HFFc6 (cell line): ENCODE results near the gene CD81. TPM values are rescaled to one million over a fixed set of nuclear protein-coding genes. Genes with fewer than 3 reads are reported as not detected.

Experiments
- DNase-seq: peaks from one replicate; pipeline ENCODE4 v3.0.0-alpha.2; 2018
- H3K27ac Mint-ChIP-seq: 2 replicates; pipeline ENCODE4 v1.8.0; 2020; ENCODE audit warnings: mild to moderate bottlenecking, mixed read lengths
- H3K27me3 Mint-ChIP-seq: 2 replicates; pipeline ENCODE4 v1.8.0; 2021; ENCODE audit warnings: mild to moderate bottlenecking, moderate library complexity, mixed read lengths; ENCODE audit not compliant: insufficient read depth
- H3K36me3 Mint-ChIP-seq: 2 replicates; pipeline ENCODE4 v1.8.0; 2021; ENCODE audit warnings: low read depth, mixed read lengths
- H3K4me1 Mint-ChIP-seq: 2 replicates; pipeline ENCODE4 v1.8.0; 2020; ENCODE audit warnings: low read depth, mixed read lengths
- H3K4me3 Mint-ChIP-seq: 2 replicates; pipeline ENCODE4 v1.8.0; 2020; ENCODE audit warnings: mild to moderate bottlenecking, moderate library complexity, mixed read lengths
- H3K9me3 Mint-ChIP-seq: 2 replicates; pipeline ENCODE4 v1.8.0; 2020; ENCODE audit warnings: mild to moderate bottlenecking, mixed read lengths
- CTCF ChIP-seq: fragments of 200-600 bp; sonication (generic); IDR thresholded peaks from 2 replicates; pipeline ENCODE4 v1.5.0; 2021; ENCODE audit warnings: antibody characterized with exemption, mild to moderate bottlenecking
- total RNA-seq, 6 experiments: library from RNA; stranded (reverse); fragmentation: NEBNext Ultra II Directional; extraction: Animal tissue kit (Norgen Biotek cat#: 25700); gene quantifications; 2 replicates in 1 of 6; 3 replicates in 5 of 6; pipeline ENCODE4 v1.2.3, GENCODE V29; 2021

CD81 gene
- total RNA-seq, 6 experiments from 2014 or later: 540 to 738 (median 627) TPM

DNA sequence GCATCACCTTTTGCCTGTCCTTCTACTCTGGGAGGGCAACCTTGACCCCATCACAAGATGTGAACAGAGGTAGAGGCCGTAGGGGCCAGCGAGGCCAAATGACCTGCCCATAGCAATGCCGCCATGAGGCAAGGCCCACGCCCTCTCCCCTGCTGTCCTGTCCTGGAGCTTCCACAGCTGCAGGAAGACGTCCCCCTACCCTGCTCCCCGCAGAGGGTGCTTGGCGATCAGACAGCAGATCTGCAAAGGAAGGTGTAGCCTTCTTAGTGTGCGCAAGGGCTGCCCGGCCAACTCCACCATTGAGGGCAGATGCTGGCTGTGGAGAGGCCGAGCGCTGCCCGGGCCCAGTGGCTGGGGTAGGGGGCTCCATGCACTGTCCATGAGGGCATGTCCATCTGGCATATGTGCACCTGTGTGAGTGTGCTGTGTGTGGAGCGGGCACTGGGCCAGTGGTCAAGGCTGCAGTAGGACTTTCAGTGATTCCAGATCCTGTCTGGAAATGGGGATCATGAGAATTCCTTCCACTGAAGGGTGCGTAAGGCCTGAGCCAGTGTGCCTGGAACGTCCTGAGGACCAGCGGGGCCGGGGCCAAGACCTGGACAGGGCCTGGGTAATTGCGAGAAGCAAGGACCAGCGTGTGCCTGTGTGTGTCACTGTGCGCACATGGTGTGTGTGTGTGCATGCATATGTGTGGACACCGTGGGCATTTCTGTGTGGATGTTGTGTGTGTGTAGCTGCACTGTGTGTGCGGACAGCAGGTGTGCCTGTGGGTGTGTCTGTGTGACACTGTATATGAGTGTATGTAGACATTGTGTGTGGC is 56.2 kb downstream of the CD81 start:
- Mint-ChIP-seq H3K4me1 (no peaks in the 10 kb centered on the region), H3K4me3 (no peak overlapping the region), H3K36me3 (no peaks in the 10 kb centered on the region), H3K27me3 (peaks cover 7% of the 10 kb centered on the region), H3K27ac (no peak overlapping the region), H3K9me3 (no peaks in the 10 kb centered on the region)
- no peak for DNase-seq
- no peak for TF ChIP-seq CTCF

DNA sequence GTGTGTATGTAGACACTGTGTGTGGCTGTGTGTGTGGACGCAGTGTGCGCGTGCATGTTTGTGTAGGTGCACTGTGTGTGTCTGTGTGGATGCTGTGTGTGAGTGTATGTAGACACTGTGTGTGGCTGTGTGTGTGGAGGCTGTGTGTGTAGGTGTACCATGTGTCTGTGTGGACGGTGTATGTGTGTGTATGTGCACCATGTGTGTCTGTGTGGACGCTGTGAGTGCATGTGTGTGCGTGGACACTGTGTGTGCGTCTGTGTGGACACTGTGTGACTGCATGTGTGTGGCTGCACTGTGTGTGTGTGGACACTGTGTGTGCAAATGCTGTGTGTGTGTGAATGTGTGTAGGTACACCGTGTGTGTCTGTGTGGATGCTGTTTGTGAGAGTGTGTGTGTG is 56.9 kb downstream of the CD81 start:
- Mint-ChIP-seq H3K27me3 (peaks cover 7% of the 10 kb centered on the region), H3K27ac (no peak overlapping the region), H3K4me1 (no peaks in the 10 kb centered on the region), H3K4me3 (no peak overlapping the region), H3K36me3 (no peaks in the 10 kb centered on the region), H3K9me3 (no peaks in the 10 kb centered on the region)
- TF ChIP-seq CTCF: no peak
- no peak for DNase-seq

DNA sequence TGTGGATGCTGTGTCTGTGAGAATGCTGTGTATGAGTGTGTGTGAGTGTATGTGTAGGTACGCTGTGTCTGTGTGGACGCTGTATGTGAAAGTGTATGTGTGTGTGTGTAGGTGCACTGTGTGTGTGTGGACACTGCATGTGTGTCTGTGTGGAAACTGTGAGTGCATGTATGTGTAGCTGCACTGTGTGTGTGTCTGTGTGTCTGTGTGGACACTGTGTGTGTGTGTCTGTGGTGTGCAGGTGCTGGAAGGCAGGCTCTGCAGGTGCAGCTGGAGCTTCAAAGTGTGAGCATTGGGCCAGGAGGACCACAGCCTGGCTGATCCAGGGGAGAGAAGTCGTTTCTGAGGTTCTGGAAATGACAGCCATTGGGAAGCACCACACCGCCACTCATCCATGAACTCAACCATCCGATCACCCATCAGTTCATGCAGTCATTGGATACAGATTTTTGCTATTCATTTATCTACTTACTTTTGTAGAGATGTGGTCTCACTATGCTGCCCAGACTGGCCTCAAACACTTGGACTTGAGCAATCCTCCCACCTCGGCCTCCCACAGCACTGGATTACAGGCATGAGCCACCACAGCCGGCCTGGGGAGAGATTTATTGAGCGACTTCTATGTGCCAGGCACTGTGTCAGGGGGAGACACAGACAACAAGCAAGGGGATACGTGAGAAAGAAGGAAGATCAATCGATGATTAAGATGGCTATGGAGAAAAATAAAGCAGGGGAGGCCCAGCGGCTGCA is 57.6 kb downstream of the CD81 start:
- Mint-ChIP-seq H3K27ac (no peak overlapping the region), H3K27me3 (peaks cover 7% of the 10 kb centered on the region), H3K36me3 (no peaks in the 10 kb centered on the region), H3K4me3 (no peak overlapping the region), H3K4me1 (no peaks in the 10 kb centered on the region), H3K9me3 (no peaks in the 10 kb centered on the region)
- DNase-seq: no peak
- no peak for TF ChIP-seq CTCF

DNA sequence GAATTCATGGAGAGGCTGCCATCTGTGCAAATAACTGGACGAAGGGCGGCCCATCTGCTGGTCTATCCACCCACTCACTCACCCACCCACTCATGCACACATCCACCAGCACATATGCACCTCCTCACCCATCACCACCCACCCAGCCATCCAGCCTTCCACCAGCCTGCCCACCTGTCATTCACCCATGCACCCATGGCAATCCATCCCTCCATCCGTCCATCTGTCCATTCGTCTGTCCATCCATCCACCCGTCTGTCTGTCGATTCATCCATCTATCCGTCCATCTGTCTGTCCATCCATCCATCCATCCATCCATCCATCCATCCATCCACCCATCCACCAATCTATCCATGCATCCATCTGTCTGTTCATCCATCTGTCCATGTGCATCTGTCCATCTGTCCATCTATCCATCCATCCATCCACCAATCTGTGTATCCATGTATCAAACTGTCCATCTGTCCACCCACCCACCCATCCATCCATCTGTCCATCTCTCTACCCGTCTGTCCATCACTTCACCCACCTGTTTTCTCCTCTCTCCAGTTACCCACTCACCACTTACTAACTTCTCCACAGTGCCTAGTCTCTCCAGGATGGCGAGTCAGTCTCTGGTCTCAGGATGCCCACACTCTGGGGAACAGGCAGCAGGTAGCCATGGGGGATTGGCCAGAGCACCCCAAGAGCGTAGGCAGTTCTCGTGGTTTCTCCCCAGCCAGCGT is 58.3 kb downstream of the CD81 start:
- Mint-ChIP-seq H3K27ac (no peak overlapping the region), H3K4me1 (no peaks in the 10 kb centered on the region), H3K36me3 (no peaks in the 10 kb centered on the region), H3K4me3 (no peak overlapping the region), H3K9me3 (no peaks in the 10 kb centered on the region), H3K27me3 (peaks cover 7% of the 10 kb centered on the region)
- no peak for TF ChIP-seq CTCF
- no peak for DNase-seq

DNA sequence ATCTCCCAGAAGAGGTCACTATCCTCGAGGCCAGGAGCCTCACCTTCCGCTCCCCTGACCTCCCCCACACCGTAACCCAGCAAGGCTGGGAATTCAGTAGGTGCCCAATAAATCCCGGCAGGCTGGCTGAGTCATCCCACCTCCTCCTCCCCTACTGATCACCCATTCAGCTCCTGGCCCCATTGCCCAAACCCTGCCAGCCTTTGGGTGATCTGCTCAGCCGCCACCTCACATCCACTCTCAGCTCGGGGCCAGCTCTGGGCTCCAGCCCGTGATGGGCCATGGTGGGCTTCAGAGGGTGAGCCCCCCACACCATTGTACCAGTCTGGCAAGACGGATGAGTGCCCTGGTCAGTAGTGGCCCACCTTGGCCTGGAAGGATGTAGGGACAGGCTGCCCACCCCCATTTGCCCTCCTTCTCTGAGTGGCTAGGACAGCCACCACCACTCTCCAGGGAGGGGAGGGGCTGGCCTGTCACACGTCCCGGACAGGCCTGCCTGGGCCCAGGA is 59.0 kb downstream of the CD81 start:
- no peak overlapping the region for H3K4me3 Mint-ChIP-seq

More for the DNA sequence above, 59.0 kb downstream of the CD81 start:
- Mint-ChIP-seq H3K27ac (no peak overlapping the region), H3K4me1 (no peaks in the 10 kb centered on the region), H3K9me3 (no peaks in the 10 kb centered on the region), H3K27me3 (peaks cover 10% of the 10 kb centered on the region), H3K36me3 (no peaks in the 10 kb centered on the region)
- DNase-seq: no peak
- TF ChIP-seq CTCF: no peak
